Measurements from ENCODE around the gene TTLL6.

- TF ChIP-seq IRF9 (tag; IDR thresholded peaks at IDR 0.05) (no peak), ATF1 (CRISPR knock-in tag; IDR thresholded peaks at IDR 0.05) (no peak), ATF1 (tag; IDR thresholded peaks at IDR 0.05) (no peak), HNRNPUL1 (IDR thresholded peaks at IDR 0.05; ENCODE audit: low read length) (no peak), SNRNP70 (optimal IDR thresholded peaks at IDR 0.05; ENCODE audit: low read depth, low read length) (no peak), EZH2 (IDR thresholded peaks at IDR 0.05; ENCODE audit: borderline replicate concordance, low read depth, low read length) (no peak), YY1 (IDR thresholded peaks at IDR 0.05; ENCODE audit: borderline replicate concordance in 1 of 3, control insufficient read depth in 1 of 3, extremely low read depth in 1 of 3, insufficient read depth in 3 of 3, insufficient read length in 1 of 3, insufficient replicate concordance in 2 of 3, low read depth in 1 of 3, low read length in 2 of 3) (no peak), DDX20 (tag; IDR thresholded peaks at IDR 0.05; ENCODE audit: low read depth) (no peak)
Observed at GRCh38 chr17:48791128-48792032, 25.6 kb downstream of the TTLL6 start.
